GM23338 (cell line): ENCODE measurements around the gene KCNK4.

Experiments used
- CTCF ChIP-seq, 2 experiments: fragments of 200-600 bp in 1 of 2; sonication (generic) in 1 of 2; conservative IDR thresholded peaks; 2 replicates each; pipeline versions ENCODE4 v1.5.1 to v1.6.1; 2016 to 2017; ENCODE audit warnings: antibody characterized with exemption in 2 of 2, low read depth in 2 of 2, mild to moderate bottlenecking in 2 of 2, moderate library complexity in 1 of 2
- EZH2 ChIP-seq: fragments of 200-600 bp; sonication (generic); IDR thresholded peaks from one replicate; pipeline ENCODE4 v1.8.0; 2017; ENCODE audit warnings: antibody characterized with exemption, mild to moderate bottlenecking, low read depth; ENCODE audit not compliant: unreplicated experiment
- POLR2AphosphoS5 ChIP-seq: IDR thresholded peaks from 2 replicates; pipeline ENCODE4 v1.6.1; 2016; ENCODE audit warnings: antibody characterized with exemption, low read depth
- REST ChIP-seq: IDR thresholded peaks from one replicate; pipeline ENCODE4 v1.6.1; 2018; ENCODE audit warnings: antibody characterized with exemption; ENCODE audit not compliant: unreplicated experiment

DNA sequence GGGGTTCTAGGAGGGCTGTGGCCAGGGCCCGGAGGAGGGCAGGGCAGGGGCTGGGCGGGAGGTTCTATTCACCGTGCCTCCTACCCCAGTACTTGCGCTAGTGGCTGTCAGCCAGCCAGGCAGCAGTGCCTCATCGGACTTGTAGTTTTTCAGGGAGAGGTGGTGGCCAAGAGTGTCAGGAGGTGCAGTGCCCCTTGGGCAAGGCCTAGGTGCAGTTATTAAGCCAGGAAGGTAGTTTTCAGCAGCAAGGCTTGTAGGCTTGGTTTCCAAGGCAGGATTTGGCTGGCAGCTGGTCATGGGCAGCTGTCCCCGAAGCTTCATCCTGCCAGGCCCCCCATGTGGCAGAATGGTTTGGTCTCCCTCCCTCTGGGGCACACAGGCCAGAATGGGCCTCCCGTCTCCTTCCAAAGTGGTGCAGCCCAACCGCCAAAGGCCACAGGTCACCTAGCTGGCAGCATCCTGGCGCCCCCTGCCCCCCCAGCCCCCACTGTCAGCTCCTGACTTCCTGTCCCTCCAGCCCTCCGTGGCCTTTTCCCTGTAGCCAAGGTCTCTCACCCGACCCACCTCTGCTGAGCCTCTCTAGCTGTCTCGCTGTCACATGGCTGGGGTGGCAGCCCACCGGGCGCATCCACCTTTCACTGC lies 57.4 kb downstream of the KCNK4 start:
- TF ChIP-seq EZH2 (no peak), REST (no peak), POLR2AphosphoS5 (no peak), CTCF (conservative IDR thresholded peaks at IDR 0.05; ENCODE audit: low read depth in 2 of 2) (no peak)
